Peyer's patch (tissue), 4 donors: ENCODE results near the gene SDHA.
"Not testable (repeated sequence)": the region's sequence is repeated elsewhere in the genome, so short reads cannot be mapped to it uniquely, and the experiment has no call there.

Experiments
- CTCF ChIP-seq, 6 experiments: fragments of 450-650 bp in 4 of 6; fragments of 200-600 bp in 2 of 6; sonication (generic) in 1 of 6; IDR thresholded peaks; one replicate each; pipeline ENCODE4 v1.5.1; 2017 to 2019; ENCODE audit warnings: antibody characterized with exemption in 6 of 6, mild to moderate bottlenecking in 3 of 6, moderate library complexity in 1 of 6
- POLR2A ChIP-seq, 2 donors: fragments of 450-650 bp; IDR thresholded peaks; one replicate each; pipeline ENCODE4 v1.5.1; 2017; ENCODE audit warnings: antibody characterized with exemption in 2 of 2, mild to moderate bottlenecking in 2 of 2, moderate library complexity in 2 of 2

- TF ChIP-seq CTCF, POLR2A (IDR thresholded peaks at IDR 0.05): not testable (repeated sequence)
Observed at GRCh38 chr5:240550-240949, 22.4 kb downstream of the SDHA start.
